ENCODE measurements around the gene BOK.

DNA sequence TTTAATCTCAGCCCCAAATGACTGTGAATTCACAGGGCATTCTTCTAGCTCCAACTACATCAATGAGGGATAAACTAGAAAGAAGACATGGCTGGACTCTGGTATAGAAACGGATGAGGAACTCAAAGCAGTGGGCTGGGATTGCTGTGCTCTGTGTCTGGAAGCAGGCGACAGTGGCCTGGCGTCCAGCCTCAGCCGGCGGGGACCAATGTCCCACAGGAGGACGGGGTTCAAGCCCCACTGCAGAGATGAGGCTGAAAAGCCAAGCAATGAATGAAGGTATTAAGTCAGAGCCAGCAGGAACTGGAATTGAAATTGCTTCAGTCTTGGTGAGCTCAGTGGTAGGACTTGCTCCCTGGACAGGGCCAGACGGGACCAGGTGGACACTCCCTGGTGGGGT is 24.3 kb upstream of the BOK start:
- TF ChIP-seq, protein P1, sequence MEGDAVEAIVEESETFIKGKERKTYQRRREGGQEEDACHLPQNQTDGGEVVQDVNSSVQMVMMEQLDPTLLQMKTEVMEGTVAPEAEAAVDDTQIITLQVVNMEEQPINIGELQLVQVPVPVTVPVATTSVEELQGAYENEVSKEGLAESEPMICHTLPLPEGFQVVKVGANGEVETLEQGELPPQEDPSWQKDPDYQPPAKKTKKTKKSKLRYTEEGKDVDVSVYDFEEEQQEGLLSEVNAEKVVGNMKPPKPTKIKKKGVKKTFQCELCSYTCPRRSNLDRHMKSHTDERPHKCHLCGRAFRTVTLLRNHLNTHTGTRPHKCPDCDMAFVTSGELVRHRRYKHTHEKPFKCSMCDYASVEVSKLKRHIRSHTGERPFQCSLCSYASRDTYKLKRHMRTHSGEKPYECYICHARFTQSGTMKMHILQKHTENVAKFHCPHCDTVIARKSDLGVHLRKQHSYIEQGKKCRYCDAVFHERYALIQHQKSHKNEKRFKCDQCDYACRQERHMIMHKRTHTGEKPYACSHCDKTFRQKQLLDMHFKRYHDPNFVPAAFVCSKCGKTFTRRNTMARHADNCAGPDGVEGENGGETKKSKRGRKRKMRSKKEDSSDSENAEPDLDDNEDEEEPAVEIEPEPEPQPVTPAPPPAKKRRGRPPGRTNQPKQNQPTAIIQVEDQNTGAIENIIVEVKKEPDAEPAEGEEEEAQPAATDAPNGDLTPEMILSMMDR (IDR thresholded peaks at IDR 0.05), result no peak
- no peak for TF ChIP-seq POLR2A (IDR thresholded peaks at IDR 0.05)
